AG09309 (cell line): ENCODE data around the gene STX18.
"Not testable (repeated sequence)": the region's sequence is repeated elsewhere in the genome, so short reads cannot be mapped to it uniquely, and the experiment has no call there.

Experiments
- DNase-seq: peaks from one replicate; pipeline ENCODE4 v3.0.0-alpha.2; 2010; ENCODE audit warnings: low read depth
- H3K4me3 ChIP-seq: 2 replicates; pipeline ENCODE4 v1.5.1; 2011; ENCODE audit warnings: mild to moderate bottlenecking, low read depth, low read length, moderate library complexity; ENCODE audit not compliant: control insufficient read depth
- TF ChIP-seq, protein P1 (sequence below): IDR thresholded peaks from 2 replicates; pipeline ENCODE4 v1.5.1; 2011; ENCODE audit warnings: mild to moderate bottlenecking, low read depth, low read length, inconsistent platforms; ENCODE audit not compliant: insufficient read depth, control insufficient read depth; ENCODE audit errors: missing control alignments

STX18 gene

DNA sequence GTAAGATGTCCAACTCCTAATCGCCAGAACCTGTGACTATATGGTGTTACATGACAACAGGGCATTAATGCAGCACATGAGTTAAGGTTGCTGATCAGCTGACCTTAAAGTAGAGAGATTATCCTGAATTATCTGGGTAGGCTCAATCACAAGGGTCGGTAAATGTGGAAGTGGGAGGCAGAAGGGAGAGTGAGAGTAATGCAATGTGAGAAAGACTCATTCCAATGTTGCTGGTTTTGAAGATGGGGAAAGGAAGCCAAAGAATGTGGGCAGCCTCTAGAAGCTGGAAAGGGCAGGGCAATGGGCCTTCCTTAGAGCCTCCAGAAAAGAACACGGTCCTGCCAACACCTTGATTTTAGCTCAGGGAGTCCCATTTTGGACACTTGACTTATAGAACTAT, 67.4 kb downstream of the STX18 start:
- TF ChIP-seq, protein P1, sequence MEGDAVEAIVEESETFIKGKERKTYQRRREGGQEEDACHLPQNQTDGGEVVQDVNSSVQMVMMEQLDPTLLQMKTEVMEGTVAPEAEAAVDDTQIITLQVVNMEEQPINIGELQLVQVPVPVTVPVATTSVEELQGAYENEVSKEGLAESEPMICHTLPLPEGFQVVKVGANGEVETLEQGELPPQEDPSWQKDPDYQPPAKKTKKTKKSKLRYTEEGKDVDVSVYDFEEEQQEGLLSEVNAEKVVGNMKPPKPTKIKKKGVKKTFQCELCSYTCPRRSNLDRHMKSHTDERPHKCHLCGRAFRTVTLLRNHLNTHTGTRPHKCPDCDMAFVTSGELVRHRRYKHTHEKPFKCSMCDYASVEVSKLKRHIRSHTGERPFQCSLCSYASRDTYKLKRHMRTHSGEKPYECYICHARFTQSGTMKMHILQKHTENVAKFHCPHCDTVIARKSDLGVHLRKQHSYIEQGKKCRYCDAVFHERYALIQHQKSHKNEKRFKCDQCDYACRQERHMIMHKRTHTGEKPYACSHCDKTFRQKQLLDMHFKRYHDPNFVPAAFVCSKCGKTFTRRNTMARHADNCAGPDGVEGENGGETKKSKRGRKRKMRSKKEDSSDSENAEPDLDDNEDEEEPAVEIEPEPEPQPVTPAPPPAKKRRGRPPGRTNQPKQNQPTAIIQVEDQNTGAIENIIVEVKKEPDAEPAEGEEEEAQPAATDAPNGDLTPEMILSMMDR, result no peak
- DNase-seq, result no peak
- no peak overlapping the region for H3K4me3 ChIP-seq

DNA sequence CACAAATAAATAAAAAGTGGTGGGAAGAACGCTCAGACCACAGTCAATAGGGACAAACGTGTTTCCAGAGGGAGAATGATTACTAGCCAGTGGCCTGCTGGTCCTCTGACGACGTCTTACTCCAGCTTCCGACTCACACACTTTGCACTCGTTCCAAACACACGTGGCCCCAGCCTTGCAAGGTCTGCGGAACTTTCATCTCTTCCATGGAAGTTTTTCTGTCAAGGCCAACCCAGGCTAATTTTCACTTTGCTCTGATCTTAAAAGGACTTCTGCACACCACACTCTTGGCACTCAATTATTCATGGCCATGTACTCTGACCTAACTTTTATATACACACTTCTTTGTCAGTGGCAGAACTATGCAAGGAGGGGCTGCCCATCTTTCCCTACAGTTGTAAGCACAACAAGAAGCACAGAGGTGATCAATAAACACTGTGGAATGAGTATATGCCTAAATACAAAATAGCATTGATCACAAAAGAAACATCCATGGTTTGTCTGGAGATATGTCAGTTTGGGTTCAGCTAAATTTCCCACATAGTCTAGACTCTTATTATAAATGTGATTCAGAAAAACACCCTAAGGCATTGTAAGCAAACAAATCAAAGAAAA, 69.4 kb downstream of the STX18 start:
- TF ChIP-seq, protein P1, result no peak
- H3K4me3 ChIP-seq, result no peak overlapping the region
- no peak for DNase-seq

GRCh38 chr4:4471195-4471594, 70.7 kb downstream of the STX18 start:
- no peak for DNase-seq
- TF ChIP-seq, protein P1, result no peak
- H3K4me3 ChIP-seq, result no peak overlapping the region

GRCh38 chr4:4470208-4470607, 71.6 kb downstream of the STX18 start:
- H3K4me3 ChIP-seq, result no peak overlapping the region
- no peak for DNase-seq

GRCh38 chr4:4465238-4465637, 76.6 kb downstream of the STX18 start:
- not testable (repeated sequence) for DNase-seq, H3K4me3 ChIP-seq

More at GRCh38 chr4:4470208-4470607, 71.6 kb downstream of the STX18 start:
- TF ChIP-seq, protein P1, result no peak

DNA sequence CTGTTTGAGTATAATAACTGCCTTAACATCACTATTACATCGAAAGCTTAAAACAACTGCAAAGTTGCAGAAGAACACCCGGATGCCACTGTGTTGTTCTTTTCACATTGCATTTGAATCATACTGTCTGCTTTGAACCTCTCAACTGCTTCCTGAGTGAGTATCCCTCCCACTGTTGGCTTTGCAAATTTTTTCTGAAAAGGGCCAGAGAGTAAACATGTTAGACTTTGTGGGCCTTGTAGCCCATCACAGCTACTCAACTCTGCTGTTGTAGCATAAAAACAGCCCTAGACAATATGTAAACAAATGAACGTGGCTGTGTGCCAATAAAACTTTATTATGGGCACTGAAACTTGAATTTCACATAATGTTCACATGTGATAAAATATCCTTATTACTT, 78.9 kb downstream of the STX18 start:
- no peak for DNase-seq
- TF ChIP-seq, protein P1, result no peak
- no peak overlapping the region for H3K4me3 ChIP-seq

DNA sequence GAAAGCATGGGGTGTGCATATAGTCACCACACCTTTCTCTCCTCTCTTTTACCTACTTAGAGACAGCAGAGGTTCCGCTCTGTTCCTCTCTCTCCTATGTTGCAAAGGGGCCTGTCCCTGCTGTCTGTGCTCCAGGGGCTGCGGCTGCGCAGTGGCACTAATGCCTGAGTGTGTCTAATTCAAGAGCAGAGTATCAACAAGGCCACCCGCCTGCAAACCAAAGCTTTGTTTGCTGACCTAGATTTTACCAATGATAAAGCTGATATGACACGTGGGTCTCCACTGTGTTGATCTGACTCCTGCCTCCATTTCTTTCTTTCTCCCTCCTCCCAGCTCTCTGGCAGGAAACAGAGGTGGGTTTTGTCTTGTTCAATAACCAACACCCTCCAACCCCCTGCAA, 80.0 kb downstream of the STX18 start:
- no peak for DNase-seq
- TF ChIP-seq, protein P1, result no peak

More for the DNA sequence above, 80.0 kb downstream of the STX18 start:
- H3K4me3 ChIP-seq, result no peak overlapping the region
